HEK293 (cell line): ENCODE data around the gene MCM10.

ENCODE experiments used
- CTCF ChIA-PET: fragments of 350-600 bp; formaldehyde crosslinking; extraction: SDS; loops from one replicate; lab custom pipeline; 2021; ENCODE audit warnings: antibody characterized with exemption; lab: Yijun Ruan, JAX
- POLR2A ChIA-PET: fragments of 300-600 bp; formaldehyde crosslinking; extraction: SDS; loops from one replicate; lab custom pipeline; 2020; ENCODE audit warnings: antibody characterized with exemption, inconsistent platforms; lab: Yijun Ruan, JAX
- H3K27ac ChIP-seq: fragments of 200-500 bp; sonication (Bioruptor generic); 2 replicates; pipeline ENCODE4 v1.5.1; 2014; ENCODE audit warnings: low read depth, low read length, control low read depth, inconsistent platforms; ENCODE audit errors: extremely low read depth
- H3K36me3 ChIP-seq, 2 experiments: fragments of 200-500 bp in 1 of 2; sonication (Bioruptor generic) in 1 of 2; 1 replicate in 1 of 2; 2 replicates in 1 of 2; pipeline ENCODE4 v1.5.1; 2014 to 2017; ENCODE audit warnings: inconsistent platforms in 2 of 2, low read length in 2 of 2; ENCODE audit not compliant: control insufficient read depth in 2 of 2, insufficient read depth in 1 of 2
- H3K4me1 ChIP-seq: fragments of 200-500 bp; sonication (Bioruptor generic); 2 replicates; pipeline ENCODE4 v1.5.1; 2014; ENCODE audit warnings: mild to moderate bottlenecking, low read length, inconsistent platforms; ENCODE audit not compliant: control insufficient read depth, insufficient read depth
- H3K4me3 ChIP-seq: 2 replicates; pipeline ENCODE4 v1.5.1; 2011; ENCODE audit warnings: low read depth, mild to moderate bottlenecking, control low read depth, low read length, moderate library complexity
- H3K9me3 ChIP-seq: fragments of 200-500 bp; sonication (Bioruptor generic); 2 replicates; pipeline ENCODE4 v1.5.1; 2014; ENCODE audit warnings: low read depth, low read length, inconsistent platforms; ENCODE audit not compliant: control insufficient read depth, insufficient read depth
- FEZF1 ChIP-seq: fragments of 450-650 bp; formaldehyde crosslinking; IDR thresholded peaks from 2 replicates; pipeline ENCODE4 v1.5.1; 2016; ENCODE audit warnings: missing biosample characterization, missing genetic modification characterization
- OSR2 ChIP-seq: fragments of 450-650 bp; formaldehyde crosslinking; IDR thresholded peaks from 2 replicates; pipeline ENCODE4 v1.5.1; 2016; ENCODE audit warnings: missing biosample characterization, missing genetic modification characterization
- REST ChIP-seq: fragments of 450-650 bp; formaldehyde crosslinking; IDR thresholded peaks from 2 replicates; pipeline ENCODE4 v1.5.1; 2016; ENCODE audit warnings: missing biosample characterization, missing genetic modification characterization
- TCF7L2 ChIP-seq: IDR thresholded peaks from 2 replicates; pipeline ENCODE4 v1.6.1; 2011; ENCODE audit warnings: low read depth, mild to moderate bottlenecking, inconsistent platforms, low read length, moderate library complexity, borderline replicate concordance
- ZNF146 ChIP-seq: fragments of 450-650 bp; formaldehyde crosslinking; IDR thresholded peaks from 2 replicates; pipeline ENCODE4 v1.5.1; 2016; ENCODE audit warnings: missing biosample characterization, missing genetic modification characterization
- ZNF221 ChIP-seq: fragments of 450-650 bp; formaldehyde crosslinking; IDR thresholded peaks from 2 replicates; pipeline ENCODE4 v1.5.1; 2017; ENCODE audit warnings: missing biosample characterization, missing genetic modification characterization, borderline replicate concordance
- ZNF549 ChIP-seq: fragments of 450-650 bp; IDR thresholded peaks from 2 replicates; pipeline ENCODE4 v1.5.1; 2018; ENCODE audit warnings: missing biosample characterization, missing genetic modification characterization, mild to moderate bottlenecking, inconsistent platforms, moderate library complexity
- ZSCAN30 ChIP-seq: fragments of 450-650 bp; IDR thresholded peaks from 2 replicates; pipeline ENCODE4 v1.5.1; 2018; ENCODE audit warnings: missing biosample characterization, mild to moderate bottlenecking, missing genetic modification characterization, moderate library complexity

Gene MCM10

GRCh38 chr10:13257621-13258140 lies 96.3 kb downstream of the MCM10 start:
- Histone ChIP-seq H3K27ac (no peak overlapping the region), H3K9me3 (no peaks in the 10 kb centered on the region), H3K4me1 (no peaks in the 10 kb centered on the region), H3K4me3 (no peak overlapping the region), H3K36me3 (no peaks in the 10 kb centered on the region)
- TF ChIP-seq ZNF549 (no peak), ZSCAN30 (tag by site-specific recombination) (no peak), FEZF1 (tag by site-specific recombination) (peak; percentile 87), ZNF221 (tag by site-specific recombination) (no peak), ZNF146 (tag by site-specific recombination) (no peak), REST (no peak), OSR2 (tag by site-specific recombination) (no peak), TCF7L2 (peak; percentile 56; the same call in 1 of the 2 replicates)
- ChIA-PET POLR2A (no interaction called here), CTCF (no interaction called here)
